ENCODE data around the gene MALSU1. TPM values are rescaled to one million over a fixed set of nuclear protein-coding genes. Genes with fewer than 3 reads are reported as not detected.

MALSU1 gene
- total RNA-seq, 4 donors from 2014 or later = 33.7 to 117 (median 46.3) TPM

DNA sequence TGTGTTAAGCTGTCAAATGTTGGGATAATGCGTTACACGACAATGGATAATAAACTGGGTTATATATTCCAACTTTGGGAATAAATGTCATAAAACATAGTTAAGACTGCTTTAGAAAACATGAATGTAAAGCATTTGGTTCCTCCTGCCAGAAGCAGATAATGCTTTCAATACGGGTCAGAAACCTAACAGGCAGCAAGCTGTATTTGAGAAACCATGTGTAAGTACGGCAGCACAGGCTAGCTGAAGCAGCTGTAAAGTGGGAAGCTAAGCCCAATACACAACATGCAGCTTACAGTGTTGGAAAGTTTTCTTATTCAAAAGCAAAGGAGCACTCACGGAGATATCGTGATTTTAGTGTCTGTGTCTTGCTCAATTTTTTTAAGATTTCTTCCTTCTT, 46.5 kb downstream of the MALSU1 start:
- H3K4me3 ChIP-seq = no peak overlapping the region
- no peaks in the 10 kb centered on the region for H3K4me1 ChIP-seq
- no peaks in the 10 kb centered on the region for H3K9me3 ChIP-seq
- H3K36me3 ChIP-seq = no peaks in the 10 kb centered on the region
- H3K27ac ChIP-seq = no peak overlapping the region
- no peak for TF ChIP-seq POLR2A (IDR thresholded peaks at IDR 0.05)
- TF ChIP-seq, protein P1, sequence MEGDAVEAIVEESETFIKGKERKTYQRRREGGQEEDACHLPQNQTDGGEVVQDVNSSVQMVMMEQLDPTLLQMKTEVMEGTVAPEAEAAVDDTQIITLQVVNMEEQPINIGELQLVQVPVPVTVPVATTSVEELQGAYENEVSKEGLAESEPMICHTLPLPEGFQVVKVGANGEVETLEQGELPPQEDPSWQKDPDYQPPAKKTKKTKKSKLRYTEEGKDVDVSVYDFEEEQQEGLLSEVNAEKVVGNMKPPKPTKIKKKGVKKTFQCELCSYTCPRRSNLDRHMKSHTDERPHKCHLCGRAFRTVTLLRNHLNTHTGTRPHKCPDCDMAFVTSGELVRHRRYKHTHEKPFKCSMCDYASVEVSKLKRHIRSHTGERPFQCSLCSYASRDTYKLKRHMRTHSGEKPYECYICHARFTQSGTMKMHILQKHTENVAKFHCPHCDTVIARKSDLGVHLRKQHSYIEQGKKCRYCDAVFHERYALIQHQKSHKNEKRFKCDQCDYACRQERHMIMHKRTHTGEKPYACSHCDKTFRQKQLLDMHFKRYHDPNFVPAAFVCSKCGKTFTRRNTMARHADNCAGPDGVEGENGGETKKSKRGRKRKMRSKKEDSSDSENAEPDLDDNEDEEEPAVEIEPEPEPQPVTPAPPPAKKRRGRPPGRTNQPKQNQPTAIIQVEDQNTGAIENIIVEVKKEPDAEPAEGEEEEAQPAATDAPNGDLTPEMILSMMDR (IDR thresholded peaks at IDR 0.05) = no peak
- intact Hi-C loops (cut with DNase I; ENCODE audit: low total_unique reads) = no loop called here
- no peak for DNase-seq
- no peaks in the 10 kb centered on the region for H3K27me3 ChIP-seq

DNA sequence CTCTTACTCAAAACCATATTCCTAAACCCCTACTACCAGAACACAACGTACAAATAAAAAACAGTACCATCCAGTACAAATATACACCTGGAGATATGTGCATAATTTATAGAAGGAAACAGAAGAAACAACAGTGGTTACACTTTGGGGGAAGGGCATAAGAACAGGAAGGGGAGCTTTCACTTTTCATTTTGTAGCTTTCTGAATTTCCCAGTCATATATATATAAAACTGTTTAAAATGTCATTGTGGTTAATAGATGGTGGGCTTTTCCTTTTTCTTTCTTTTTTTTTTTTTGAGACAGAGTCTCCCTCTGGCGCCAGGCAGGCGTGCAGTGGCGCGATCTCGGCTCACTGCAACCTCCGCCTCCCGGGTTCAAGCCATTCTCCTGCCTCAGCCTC, 47.2 kb downstream of the MALSU1 start:
- Histone ChIP-seq H3K4me3 (no peak overlapping the region), H3K4me1 (no peaks in the 10 kb centered on the region), H3K27me3 (no peaks in the 10 kb centered on the region)

DNA sequence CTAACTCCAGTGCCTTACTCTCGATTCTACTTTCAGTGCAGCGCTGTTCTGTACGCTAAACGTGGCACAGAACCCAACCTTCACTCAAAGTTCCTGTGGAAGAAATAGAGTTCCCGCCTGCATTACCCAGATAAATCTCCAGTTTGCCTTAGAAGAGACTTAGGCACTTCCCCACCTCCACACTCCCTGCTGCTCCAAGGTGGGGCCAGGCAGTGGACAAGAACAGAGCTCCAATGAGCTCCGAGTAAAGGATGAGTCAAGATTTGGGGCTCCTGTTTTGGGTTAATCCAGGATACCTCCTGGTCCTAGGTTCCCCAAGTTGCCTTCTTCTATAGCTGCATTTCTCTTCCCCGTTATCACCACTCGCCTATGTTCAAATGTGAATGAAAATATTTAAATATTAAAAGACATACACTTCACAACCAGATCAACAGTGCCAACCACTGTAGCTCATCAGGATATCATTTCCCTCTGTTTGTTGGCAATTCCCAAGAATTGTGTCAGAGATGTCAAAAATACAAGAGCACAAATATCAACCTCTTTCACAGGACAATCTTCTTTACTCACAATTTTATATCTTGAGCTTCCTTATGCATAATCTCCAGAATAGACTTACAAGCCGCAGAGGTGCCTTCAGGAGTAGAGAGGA, 48.0 kb downstream of the MALSU1 start:
- no peak for DNase-seq
- no peak for TF ChIP-seq POLR2A (IDR thresholded peaks at IDR 0.05)
- TF ChIP-seq, protein P1 (IDR thresholded peaks at IDR 0.05) = no peak
- H3K4me1 ChIP-seq = no peaks in the 10 kb centered on the region
- H3K27ac ChIP-seq = no peak overlapping the region
- no peaks in the 10 kb centered on the region for H3K9me3 ChIP-seq
- H3K4me3 ChIP-seq = no peak overlapping the region
- H3K27me3 ChIP-seq = no peaks in the 10 kb centered on the region
- intact Hi-C loops (cut with DNase I; ENCODE audit: low total_unique reads) = no loop called here
- H3K36me3 ChIP-seq = no peaks in the 10 kb centered on the region

More for the DNA sequence above, 47.2 kb downstream of the MALSU1 start:
- intact Hi-C loops (cut with DNase I; ENCODE audit: low total_unique reads) = no loop called here
- no peaks in the 10 kb centered on the region for H3K9me3 ChIP-seq
- TF ChIP-seq POLR2A (IDR thresholded peaks at IDR 0.05) = no peak
- TF ChIP-seq, protein P1 (IDR thresholded peaks at IDR 0.05) = no peak
- DNase-seq = no peak
- H3K27ac ChIP-seq = no peak overlapping the region
- H3K36me3 ChIP-seq = no peaks in the 10 kb centered on the region

DNA sequence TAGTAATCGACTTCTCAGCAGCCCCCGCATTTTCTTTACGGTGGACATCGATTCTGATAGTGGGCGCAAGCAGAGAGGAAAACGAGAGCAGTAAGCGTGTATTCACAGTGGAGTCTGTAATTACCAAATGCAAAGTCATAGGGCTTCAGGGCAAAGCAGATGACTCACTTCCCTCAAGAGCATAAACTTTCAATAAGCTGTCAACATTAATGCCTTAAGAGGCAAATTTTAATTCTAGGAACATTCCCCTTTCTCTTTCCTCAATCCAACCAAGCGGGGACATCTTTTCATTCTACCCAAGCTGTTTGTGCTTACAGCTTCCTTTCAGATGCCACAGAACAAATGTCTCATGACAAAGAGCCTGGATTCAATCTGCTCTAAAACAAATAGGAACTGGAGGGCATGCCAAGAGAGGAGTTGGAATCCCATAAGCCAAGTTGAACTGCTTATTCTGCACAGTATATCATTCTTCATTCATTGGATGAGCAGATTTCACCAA, 48.6 kb downstream of the MALSU1 start:
- no peaks in the 10 kb centered on the region for H3K4me1 ChIP-seq
- H3K36me3 ChIP-seq = no peaks in the 10 kb centered on the region
- no peak for TF ChIP-seq POLR2A (IDR thresholded peaks at IDR 0.05)
- TF ChIP-seq, protein P1 (IDR thresholded peaks at IDR 0.05) = no peak
- H3K27me3 ChIP-seq = no peaks in the 10 kb centered on the region
- no peak overlapping the region for H3K27ac ChIP-seq
- intact Hi-C loops (cut with DNase I; ENCODE audit: low total_unique reads) = no loop called here
- no peaks in the 10 kb centered on the region for H3K9me3 ChIP-seq
- H3K4me3 ChIP-seq = no peak overlapping the region
- no peak for DNase-seq

DNA sequence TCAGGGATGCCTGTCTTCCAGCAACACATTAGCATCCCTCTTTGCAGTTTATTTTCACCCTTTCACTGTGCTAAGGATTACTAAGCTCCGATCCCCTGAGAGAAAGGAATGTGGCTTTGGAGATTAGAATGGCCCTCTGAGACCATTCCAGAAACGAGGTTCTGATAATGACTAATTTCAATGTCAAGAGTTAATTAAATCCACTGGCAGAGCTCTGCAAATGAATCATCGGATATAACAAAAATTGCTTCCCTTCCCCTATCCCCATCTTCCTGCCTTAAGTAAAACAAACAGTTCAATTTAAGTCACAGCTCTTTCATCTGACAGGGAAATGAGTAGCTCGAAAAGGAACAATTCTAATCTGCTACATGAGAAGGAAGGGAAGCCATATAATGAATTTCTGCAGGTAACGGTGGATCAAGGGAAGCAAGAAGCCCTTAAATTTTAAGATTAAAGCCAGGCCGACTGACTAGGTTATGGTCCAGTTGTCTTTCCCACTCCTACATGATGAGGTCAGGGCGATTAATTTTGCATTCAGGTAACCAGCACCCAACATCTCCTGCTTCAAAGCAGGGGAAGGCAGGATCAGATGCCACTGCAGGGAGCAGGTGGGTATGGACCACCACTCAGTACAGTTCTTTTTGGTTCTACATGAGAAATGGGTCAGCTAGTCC, 50.5 kb downstream of the MALSU1 start:
- H3K27ac ChIP-seq = no peak overlapping the region
- TF ChIP-seq, protein P1 (IDR thresholded peaks at IDR 0.05) = no peak
- TF ChIP-seq POLR2A (IDR thresholded peaks at IDR 0.05) = no peak
- H3K27me3 ChIP-seq = no peaks in the 10 kb centered on the region
- H3K4me1 ChIP-seq = no peaks in the 10 kb centered on the region
- no peak for DNase-seq
- no peaks in the 10 kb centered on the region for H3K36me3 ChIP-seq
- intact Hi-C loops (cut with DNase I; ENCODE audit: low total_unique reads) = no loop called here
- no peak overlapping the region for H3K4me3 ChIP-seq
- no peaks in the 10 kb centered on the region for H3K9me3 ChIP-seq
